ENCODE results near the gene HAT1.

DNA sequence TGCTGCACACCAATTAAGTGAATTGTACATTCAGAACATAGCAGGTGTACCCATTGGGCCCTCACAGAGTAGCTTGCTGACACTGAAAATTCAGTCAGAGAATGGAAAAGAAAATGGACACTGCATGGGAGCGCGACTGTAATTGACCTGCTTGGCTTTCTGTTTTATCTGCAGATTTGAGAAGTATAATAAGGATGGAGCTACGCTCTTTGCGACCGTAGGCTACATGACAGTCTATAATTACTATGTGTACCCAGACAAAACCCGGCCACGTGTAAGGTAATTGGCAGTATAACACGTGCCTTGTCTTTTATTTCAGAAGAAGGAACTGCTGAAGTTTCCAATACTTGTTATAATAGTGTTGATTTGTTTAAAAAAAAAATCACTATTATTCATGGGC lies 44.0 kb downstream of the HAT1 start:
- TF ChIP-seq POLR2A (IDR thresholded peaks at IDR 0.05; ENCODE audit: extremely low read depth, insufficient read length) (no peak), MAX (IDR thresholded peaks at IDR 0.05; ENCODE audit: low read depth, low read length) (no peak)
- TF ChIP-seq, protein P1, sequence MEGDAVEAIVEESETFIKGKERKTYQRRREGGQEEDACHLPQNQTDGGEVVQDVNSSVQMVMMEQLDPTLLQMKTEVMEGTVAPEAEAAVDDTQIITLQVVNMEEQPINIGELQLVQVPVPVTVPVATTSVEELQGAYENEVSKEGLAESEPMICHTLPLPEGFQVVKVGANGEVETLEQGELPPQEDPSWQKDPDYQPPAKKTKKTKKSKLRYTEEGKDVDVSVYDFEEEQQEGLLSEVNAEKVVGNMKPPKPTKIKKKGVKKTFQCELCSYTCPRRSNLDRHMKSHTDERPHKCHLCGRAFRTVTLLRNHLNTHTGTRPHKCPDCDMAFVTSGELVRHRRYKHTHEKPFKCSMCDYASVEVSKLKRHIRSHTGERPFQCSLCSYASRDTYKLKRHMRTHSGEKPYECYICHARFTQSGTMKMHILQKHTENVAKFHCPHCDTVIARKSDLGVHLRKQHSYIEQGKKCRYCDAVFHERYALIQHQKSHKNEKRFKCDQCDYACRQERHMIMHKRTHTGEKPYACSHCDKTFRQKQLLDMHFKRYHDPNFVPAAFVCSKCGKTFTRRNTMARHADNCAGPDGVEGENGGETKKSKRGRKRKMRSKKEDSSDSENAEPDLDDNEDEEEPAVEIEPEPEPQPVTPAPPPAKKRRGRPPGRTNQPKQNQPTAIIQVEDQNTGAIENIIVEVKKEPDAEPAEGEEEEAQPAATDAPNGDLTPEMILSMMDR (IDR thresholded peaks at IDR 0.05; ENCODE audit: low read depth, low read length), result no peak
